ENCODE measurements around the gene CADPS2. TPM values are rescaled to one million over a fixed set of nuclear protein-coding genes. Genes with fewer than 3 reads are reported as not detected.

Gene CADPS2
- total and polyA plus RNA-seq, 2 donors (not counting 3 experiments of a cell fraction or from before 2014, with no cell fraction given) = 9.5 to 22.6 TPM

GRCh38 chr7:122691569-122692235 is 194.6 kb downstream of the CADPS2 start:
- H3K27ac ChIP-seq (ENCODE audit: insufficient read depth, low read depth, low read length) = no peak overlapping the region
- H4K20me1 ChIP-seq (replicated peaks; ENCODE audit: control insufficient read depth, extremely low read depth, insufficient read depth, low read length) = no peaks in the 10 kb centered on the region
- H3K9ac ChIP-seq (replicated peaks; ENCODE audit: extremely low read depth, insufficient read depth, low read length) = no peak overlapping the region
- TF ChIP-seq MYC (IDR thresholded peaks at IDR 0.05; ENCODE audit: low read depth, low read length) (no peak), POLR2A (IDR thresholded peaks at IDR 0.05; ENCODE audit: low read depth, low read length) (no peak), JUN (IDR thresholded peaks at IDR 0.05; ENCODE audit: borderline replicate concordance, insufficient read depth, insufficient read length, low read depth) (no peak), GATA2 (IDR thresholded peaks at IDR 0.05; ENCODE audit: insufficient read depth, insufficient read length, low read depth, low read length) (no peak), MAX (IDR thresholded peaks at IDR 0.05; ENCODE audit: insufficient read depth, insufficient read length) (no peak), CTCF (IDR thresholded peaks at IDR 0.05; ENCODE audit: extremely low read depth in 1 of 2, insufficient read depth in 1 of 2, low read depth in 1 of 2, low read length in 2 of 2) (no peak), FOS (IDR thresholded peaks at IDR 0.05; ENCODE audit: borderline replicate concordance, insufficient read depth, low read length) (no peak), POLR2AphosphoS5 (IDR thresholded peaks at IDR 0.05; ENCODE audit: insufficient read depth, low read depth, low read length) (no peak), EZH2 (IDR thresholded peaks at IDR 0.05; ENCODE audit: borderline replicate concordance, low read depth, low read length, severe bottlenecking) (no peak)
- no peaks in the 10 kb centered on the region for H3K36me3 ChIP-seq (ENCODE audit: control insufficient read depth in 2 of 2, extremely low read depth in 1 of 2, insufficient read depth in 2 of 2, low read length in 2 of 2)
- ChIA-PET POLR2A (no interaction called here), CTCF (no interaction called here)
- no TSS peak for BruUV-seq (replicated peaks)
- intact Hi-C loops (cut with micrococcal nuclease) = no loop called here
- dilution Hi-C loops (cut with MboI; ENCODE audit: extremely low pct_ligation_motif_present, low sequenced_read_pairs) = no loop called here
- no peak overlapping the region for H2AFZ ChIP-seq (ENCODE audit: low read depth, low read length)
- H3K9me1 ChIP-seq (replicated peaks; ENCODE audit: control insufficient read depth, extremely low read depth, insufficient read depth, low read length) = no peaks in the 10 kb centered on the region
- H3K79me2 ChIP-seq (ENCODE audit: control insufficient read depth, insufficient read depth, low read length) = no peaks in the 10 kb centered on the region
- no peaks in the 10 kb centered on the region for H3K27me3 ChIP-seq (ENCODE audit: control insufficient read depth in 2 of 2, insufficient read depth in 2 of 2, low read length in 2 of 2)
- no peaks in the 10 kb centered on the region for H3K9me3 ChIP-seq (replicated peaks; ENCODE audit: control insufficient read depth, insufficient read depth, low read length)
- FAIRE-seq = no peak
- H3K4me2 ChIP-seq (ENCODE audit: insufficient read depth, low read length) = no peak overlapping the region
- no peaks in the 10 kb centered on the region for H3K4me1 ChIP-seq (ENCODE audit: control insufficient read depth, extremely low read depth, insufficient read depth, low read length)
- DNase-seq (ENCODE audit: low read depth, low spot score) = no peak
- no peak overlapping the region for H3K4me3 ChIP-seq (replicated peaks in 1 of 3; ENCODE audit: insufficient read depth in 1 of 3, low read depth in 1 of 3, low read length in 3 of 3)
